ENCODE results near the gene ANK3. TPM values are rescaled to one million over a fixed set of nuclear protein-coding genes. Genes with fewer than 3 reads are reported as not detected.

ANK3 gene
- total RNA-seq, 2 donors from 2014 or later: 55.4 to 126 TPM

- no peaks in the 10 kb centered on the region for H3K36me3 ChIP-seq
- ATAC-seq (ENCODE audit: insufficient number of reproducible peaks, low FRiP score, low read depth): no peak
Observed at GRCh38 chr10:60395711-60396110, 6.0 kb upstream of the ANK3 start.

DNA sequence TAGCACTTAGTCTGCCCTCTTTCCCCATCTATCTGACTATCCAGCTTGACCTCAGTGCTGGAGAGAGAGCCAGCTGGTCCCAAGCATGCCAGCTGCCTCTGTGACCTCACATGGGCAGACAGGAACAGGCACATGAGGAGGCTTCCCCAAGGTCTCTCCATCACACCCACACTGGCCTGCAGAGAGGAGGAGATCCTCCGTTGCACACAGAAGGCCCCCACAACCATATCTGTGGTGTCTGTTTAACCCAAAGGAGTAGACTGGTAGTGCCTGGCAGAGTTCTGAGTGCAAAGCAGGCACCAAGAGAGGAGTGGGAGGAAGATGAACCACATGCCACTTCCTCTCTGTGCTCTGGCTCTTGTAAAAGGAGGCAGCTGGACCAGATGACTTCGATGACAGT is 4.8 kb upstream of the ANK3 start:
- DNase-seq (ENCODE audit: low spot score) (no peak), ATAC-seq (ENCODE audit: insufficient number of reproducible peaks, low FRiP score, low read depth) (no peak)
- no peaks in the 10 kb centered on the region for H3K9me3 ChIP-seq
- H3K36me3 ChIP-seq: no peaks in the 10 kb centered on the region
- no peaks in the 10 kb centered on the region for H3K4me1 ChIP-seq (ENCODE audit: control insufficient read depth in 1 of 2, low read depth in 2 of 2)
- no peak overlapping the region for H3K4me3 ChIP-seq
- TF ChIP-seq, protein P1, sequence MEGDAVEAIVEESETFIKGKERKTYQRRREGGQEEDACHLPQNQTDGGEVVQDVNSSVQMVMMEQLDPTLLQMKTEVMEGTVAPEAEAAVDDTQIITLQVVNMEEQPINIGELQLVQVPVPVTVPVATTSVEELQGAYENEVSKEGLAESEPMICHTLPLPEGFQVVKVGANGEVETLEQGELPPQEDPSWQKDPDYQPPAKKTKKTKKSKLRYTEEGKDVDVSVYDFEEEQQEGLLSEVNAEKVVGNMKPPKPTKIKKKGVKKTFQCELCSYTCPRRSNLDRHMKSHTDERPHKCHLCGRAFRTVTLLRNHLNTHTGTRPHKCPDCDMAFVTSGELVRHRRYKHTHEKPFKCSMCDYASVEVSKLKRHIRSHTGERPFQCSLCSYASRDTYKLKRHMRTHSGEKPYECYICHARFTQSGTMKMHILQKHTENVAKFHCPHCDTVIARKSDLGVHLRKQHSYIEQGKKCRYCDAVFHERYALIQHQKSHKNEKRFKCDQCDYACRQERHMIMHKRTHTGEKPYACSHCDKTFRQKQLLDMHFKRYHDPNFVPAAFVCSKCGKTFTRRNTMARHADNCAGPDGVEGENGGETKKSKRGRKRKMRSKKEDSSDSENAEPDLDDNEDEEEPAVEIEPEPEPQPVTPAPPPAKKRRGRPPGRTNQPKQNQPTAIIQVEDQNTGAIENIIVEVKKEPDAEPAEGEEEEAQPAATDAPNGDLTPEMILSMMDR (IDR thresholded peaks at IDR 0.05): no peak
- H3K27ac ChIP-seq: no peak overlapping the region
- no peaks in the 10 kb centered on the region for H3K27me3 ChIP-seq (replicated peaks; ENCODE audit: insufficient read depth)

More at GRCh38 chr10:60395711-60396110, 6.0 kb upstream of the ANK3 start:
- H3K27me3 ChIP-seq (replicated peaks; ENCODE audit: insufficient read depth): no peaks in the 10 kb centered on the region
- no peak for DNase-seq (ENCODE audit: low spot score)
- H3K4me1 ChIP-seq (ENCODE audit: control insufficient read depth in 1 of 2, low read depth in 2 of 2): no peaks in the 10 kb centered on the region
- H3K9me3 ChIP-seq: no peaks in the 10 kb centered on the region
- no peak overlapping the region for H3K27ac ChIP-seq
- TF ChIP-seq, protein P1 (IDR thresholded peaks at IDR 0.05): no peak
- no peak overlapping the region for H3K4me3 ChIP-seq

DNA sequence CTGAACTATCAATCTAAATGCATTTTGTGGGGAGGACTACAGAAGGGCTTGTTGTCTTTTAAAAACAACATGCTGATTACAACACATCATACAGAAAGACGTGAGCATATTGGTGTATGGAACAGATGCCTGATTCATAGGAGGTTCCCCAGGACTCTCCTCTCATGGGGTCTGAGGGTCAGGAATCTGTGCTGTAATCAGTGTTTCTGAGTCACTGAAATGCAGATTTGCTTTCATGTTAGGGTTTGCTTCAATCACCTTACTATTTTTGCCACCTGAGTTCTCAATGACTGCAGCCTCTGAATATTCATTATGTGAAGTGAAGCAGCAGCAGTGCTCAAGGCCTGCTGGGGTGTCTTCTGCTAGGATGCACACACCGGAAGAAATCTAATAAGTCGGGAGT is 550 bp upstream of the ANK3 start:
- no peak overlapping the region for H3K27ac ChIP-seq

GRCh38 chr10:60388709-60389301 is 870 bp downstream of the ANK3 start:
- TF ChIP-seq, protein P1 (IDR thresholded peaks at IDR 0.05): no peak
- ATAC-seq (ENCODE audit: insufficient number of reproducible peaks, low FRiP score, low read depth) (no peak), DNase-seq (ENCODE audit: low spot score) (no peak)
- no peak overlapping the region for H3K4me3 ChIP-seq
- no peaks in the 10 kb centered on the region for H3K9me3 ChIP-seq
- H3K27ac ChIP-seq: no peak overlapping the region
- H3K27me3 ChIP-seq (replicated peaks; ENCODE audit: insufficient read depth): no peaks in the 10 kb centered on the region
- peaks cover 9 to 12% of the 10 kb centered on the region in 2 donors for H3K4me1 ChIP-seq (ENCODE audit: control insufficient read depth in 1 of 2, low read depth in 2 of 2)
- H3K36me3 ChIP-seq: no peaks in the 10 kb centered on the region

More for the DNA sequence above, 550 bp upstream of the ANK3 start:
- TF ChIP-seq, protein P1 (IDR thresholded peaks at IDR 0.05): no peak
- H3K4me1 ChIP-seq (ENCODE audit: control insufficient read depth in 1 of 2, low read depth in 2 of 2): peaks cover 1 to 2% of the 10 kb centered on the region in 2 donors
- H3K36me3 ChIP-seq: no peaks in the 10 kb centered on the region
- no peak overlapping the region for H3K4me3 ChIP-seq
- ATAC-seq (ENCODE audit: insufficient number of reproducible peaks, low FRiP score, low read depth) (no peak), DNase-seq (ENCODE audit: low spot score) (no peak)
- H3K9me3 ChIP-seq: no peaks in the 10 kb centered on the region
- no peaks in the 10 kb centered on the region for H3K27me3 ChIP-seq (replicated peaks; ENCODE audit: insufficient read depth)

- Histone ChIP-seq H3K4me3 (no peak overlapping the region), H3K27ac (no peak overlapping the region), H3K4me1 (ENCODE audit: control insufficient read depth in 1 of 2, low read depth in 2 of 2) (peaks cover 9 to 12% of the 10 kb centered on the region in 2 donors), H3K27me3 (replicated peaks; ENCODE audit: insufficient read depth) (no peaks in the 10 kb centered on the region), H3K9me3 (no peaks in the 10 kb centered on the region), H3K36me3 (no peaks in the 10 kb centered on the region)
- ATAC-seq (ENCODE audit: insufficient number of reproducible peaks, low FRiP score, low read depth) (no peak), DNase-seq (ENCODE audit: low spot score) (no peak)
- TF ChIP-seq, protein P1 (IDR thresholded peaks at IDR 0.05): no peak
Observed at GRCh38 chr10:60388116-60388625, 1.5 kb downstream of the ANK3 start.

Data from thoracic aorta (tissue), 2 donors.